Immature natural killer cell (primary cell): ENCODE measurements around the gene NINJ1. TPM values are rescaled to one million over a fixed set of nuclear protein-coding genes. Genes with fewer than 3 reads are reported as not detected.
"Not testable (repeated sequence)": the region's sequence is repeated elsewhere in the genome, so short reads cannot be mapped to it uniquely, and the experiment has no call there.

Experiments
- DNase-seq, 3 donors: peaks; one replicate each; pipeline ENCODE4 v3.0.0; 2022; ENCODE audit warnings: mixed read lengths in 1 of 3
- H3K27ac Mint-ChIP-seq, 6 donors: one replicate each; pipeline ENCODE4 v1.8.0; 2020; ENCODE audit warnings: mixed read lengths in 6 of 6, mild to moderate bottlenecking in 5 of 6, inconsistent platforms in 4 of 6, moderate library complexity in 3 of 6
- H3K27me3 Mint-ChIP-seq, 3 donors: one replicate each; pipeline ENCODE4 v1.8.0; 2020 to 2021; ENCODE audit warnings: low read depth in 3 of 3, mild to moderate bottlenecking in 3 of 3, mixed read lengths in 3 of 3, moderate library complexity in 3 of 3, inconsistent platforms in 1 of 3
- H3K36me3 Mint-ChIP-seq, 3 donors: one replicate each; pipeline ENCODE4 v1.8.0; 2020; ENCODE audit warnings: mixed read lengths in 3 of 3, inconsistent platforms in 2 of 3, mild to moderate bottlenecking in 2 of 3
- H3K4me1 Mint-ChIP-seq, 2 donors: one replicate each; pipeline ENCODE4 v1.8.0; 2020; ENCODE audit warnings: inconsistent platforms in 2 of 2, mild to moderate bottlenecking in 2 of 2, mixed read lengths in 2 of 2, moderate library complexity in 1 of 2
- H3K4me3 Mint-ChIP-seq, 5 donors: one replicate each; pipeline ENCODE4 v1.8.0; 2020; ENCODE audit warnings: mild to moderate bottlenecking in 5 of 5, mixed read lengths in 5 of 5, inconsistent platforms in 3 of 5, moderate library complexity in 3 of 5
- H3K9me3 Mint-ChIP-seq, 6 donors: one replicate each; pipeline ENCODE4 v1.8.0; 2020; ENCODE audit warnings: mild to moderate bottlenecking in 6 of 6, mixed read lengths in 6 of 6, inconsistent platforms in 4 of 6, moderate library complexity in 3 of 6
- polyA plus RNA-seq, 3 donors: library from polyadenylated mRNA; unstranded; fragments of 300-500 nt; fragmentation: Illumina TruSeq; gene quantifications; one replicate each; pipeline ENCODE4 v1.2.3, GENCODE V29; 2021

Gene NINJ1
- polyA plus RNA-seq, 3 donors from 2014 or later, result 51.3 to 91.0 (median 54.0) TPM

DNA sequence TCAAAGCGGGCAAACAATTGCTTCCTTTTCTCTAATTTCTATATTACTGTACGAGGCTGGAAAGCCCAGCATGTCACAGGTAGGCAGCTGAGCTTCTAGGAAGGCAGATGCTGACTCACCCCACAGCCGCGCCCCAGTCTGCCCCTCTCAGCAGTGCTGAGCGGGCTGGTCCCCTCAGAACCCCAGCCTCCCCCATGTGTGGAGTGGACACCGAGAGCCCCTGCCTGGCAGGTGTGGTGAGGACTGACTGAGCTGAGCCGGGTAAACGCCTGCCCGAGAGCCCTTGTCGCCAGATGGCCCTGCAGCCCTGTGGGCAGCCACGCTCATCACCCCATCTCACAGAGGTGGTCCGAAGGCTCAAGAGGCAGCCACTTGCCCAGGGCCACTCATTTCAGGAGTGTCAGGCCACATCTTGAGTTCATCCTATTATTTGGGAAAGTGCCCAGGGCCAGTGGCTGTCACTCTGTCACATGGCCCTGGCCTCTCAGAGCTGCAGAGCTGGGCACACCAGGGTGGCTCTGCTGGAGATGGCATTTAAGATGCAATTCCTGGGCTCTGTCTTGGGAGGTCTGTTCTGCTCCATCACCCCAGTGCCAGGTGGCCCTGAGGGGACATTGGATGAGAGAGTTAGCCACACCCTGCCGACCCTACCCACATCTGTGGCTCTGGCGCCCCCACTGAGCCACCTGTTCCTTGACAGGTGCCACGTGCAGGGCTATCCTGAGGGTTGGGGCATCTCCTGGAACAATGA, 25.6 kb downstream of the NINJ1 start:
- Mint-ChIP-seq H3K9me3 (peaks cover 0 to 9% (median 6%) of the 10 kb centered on the region in 6 donors), H3K4me3 (no peak overlapping the region), H3K36me3 (peaks cover 20 to 28% (median 23%) of the 10 kb centered on the region in 3 donors)

GRCh38 chr9:93107825-93108161, 26.3 kb downstream of the NINJ1 start:
- DNase-seq, result no peak
- Mint-ChIP-seq H3K9me3 (peaks cover 0 to 10% (median 6%) of the 10 kb centered on the region in 6 donors), H3K27me3 (peaks cover 0 to 7% (median 1%) of the 10 kb centered on the region in 3 donors), H3K36me3 (peaks cover 21 to 26% (median 24%) of the 10 kb centered on the region in 3 donors), H3K4me1 (peaks cover 6 to 31% of the 10 kb centered on the region in 2 donors), H3K4me3 (no peak overlapping the region), H3K27ac (no peak overlapping the region)

More for the DNA sequence above, 25.6 kb downstream of the NINJ1 start:
- DNase-seq, result no peak
- H3K27ac Mint-ChIP-seq, result peak overlapping the region in 1 of 6 donors; percentile 12
- peaks cover 0 to 7% (median 1%) of the 10 kb centered on the region in 3 donors for H3K27me3 Mint-ChIP-seq
- H3K4me1 Mint-ChIP-seq, result peaks cover 8 to 25% of the 10 kb centered on the region in 2 donors

DNA sequence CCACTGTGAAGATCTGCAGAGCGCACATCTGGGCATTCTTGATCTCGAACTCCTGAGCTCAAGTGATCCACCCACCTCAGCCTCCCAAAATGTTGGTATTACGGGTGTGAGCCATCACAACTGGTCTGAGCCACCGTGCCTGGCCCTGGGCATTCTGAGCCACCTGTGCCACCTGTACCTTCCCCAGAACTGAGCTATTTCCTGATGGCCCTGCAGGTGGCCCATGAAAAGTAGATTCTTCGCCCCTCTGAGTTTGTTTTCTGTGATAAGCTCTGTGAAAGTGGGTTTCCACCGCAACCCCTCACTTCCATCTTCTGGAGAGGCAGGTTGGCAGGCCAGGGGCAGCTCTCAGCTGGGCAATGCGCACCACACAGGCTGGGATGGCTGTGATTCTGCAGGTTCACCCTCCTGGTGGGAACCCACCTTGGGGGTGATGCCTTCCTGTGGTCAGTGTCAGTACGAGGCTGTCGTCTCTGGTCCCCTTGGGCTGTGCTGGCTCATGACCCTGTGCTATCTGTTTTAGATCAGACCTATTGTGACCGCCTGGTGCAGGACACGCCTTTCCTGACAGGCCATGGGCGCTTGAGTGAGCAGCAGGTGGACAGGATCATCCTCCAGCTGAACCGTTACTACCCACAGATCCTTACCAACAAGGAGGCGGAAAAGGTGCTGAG, 26.8 kb downstream of the NINJ1 start:
- peaks cover 0 to 10% (median 6%) of the 10 kb centered on the region in 6 donors for H3K9me3 Mint-ChIP-seq
- peak overlapping the region in 2 of 6 donors; percentile 10 to 40 for H3K27ac Mint-ChIP-seq
- peaks cover 6 to 37% of the 10 kb centered on the region in 2 donors for H3K4me1 Mint-ChIP-seq
- no peak for DNase-seq
- peaks cover 21 to 26% (median 24%) of the 10 kb centered on the region in 3 donors for H3K36me3 Mint-ChIP-seq
- peaks cover 0 to 5% (median 1%) of the 10 kb centered on the region in 3 donors for H3K27me3 Mint-ChIP-seq
- H3K4me3 Mint-ChIP-seq, result no peak overlapping the region

DNA sequence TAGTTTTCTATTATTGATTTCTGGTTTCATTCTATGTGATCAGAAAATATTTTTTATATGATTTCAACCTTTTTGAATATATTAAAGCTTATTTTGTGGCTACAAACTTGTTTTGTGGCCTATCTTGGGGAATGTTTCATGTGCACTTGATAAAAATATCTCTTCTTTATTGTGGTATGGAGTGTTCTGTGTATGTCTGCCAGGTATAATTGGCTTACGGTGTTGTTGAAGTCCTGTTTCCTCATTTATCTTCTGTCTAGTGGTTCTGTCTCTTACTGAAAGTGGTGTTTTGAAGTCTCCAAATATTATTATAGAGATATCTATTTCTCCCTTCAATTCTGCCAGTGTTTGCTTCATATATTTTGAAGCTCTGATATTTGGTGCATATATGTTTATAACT, 28.4 kb downstream of the NINJ1 start:
- H3K9me3 Mint-ChIP-seq, result peaks cover 0 to 10% (median 6%) of the 10 kb centered on the region in 6 donors
- H3K27me3 Mint-ChIP-seq, result peaks cover 0 to 5% (median 1%) of the 10 kb centered on the region in 3 donors
- H3K4me3 Mint-ChIP-seq, result no peak overlapping the region
- H3K36me3 Mint-ChIP-seq, result peaks cover 17 to 24% (median 21%) of the 10 kb centered on the region in 3 donors
- H3K4me1 Mint-ChIP-seq, result peaks cover 7 to 41% of the 10 kb centered on the region in 2 donors
- H3K27ac Mint-ChIP-seq, result peak overlapping the region in 1 of 6 donors; percentile 25
- no peak for DNase-seq

DNA sequence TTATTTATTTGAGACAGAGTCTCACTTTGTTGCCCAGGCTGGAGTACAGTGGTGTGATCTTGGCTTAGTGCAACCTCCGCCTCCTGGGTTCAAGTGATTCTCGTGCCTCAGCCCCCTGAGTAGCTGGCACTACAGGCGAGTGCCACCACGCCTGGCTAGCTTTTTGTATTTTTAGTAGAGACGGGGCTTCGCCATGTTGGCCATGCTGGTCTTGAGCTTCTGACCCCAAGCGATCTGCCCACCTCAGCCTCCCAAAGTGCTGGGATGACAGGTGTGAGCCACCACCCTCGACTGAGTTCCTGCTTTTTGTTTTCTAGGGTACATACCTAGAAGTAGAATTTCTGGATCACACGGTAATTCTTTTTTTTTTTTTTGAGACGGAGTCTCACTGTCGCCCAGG, 33.0 kb downstream of the NINJ1 start:
- DNase-seq, H3K4me3 Mint-ChIP-seq, H3K27me3 Mint-ChIP-seq: not testable (repeated sequence)
- peaks cover 12 to 14% (median 13%) of the 10 kb centered on the region in 3 donors for H3K36me3 Mint-ChIP-seq
- H3K9me3 Mint-ChIP-seq, result peaks cover 0 to 10% (median 6%) of the 10 kb centered on the region in 6 donors
- H3K4me1 Mint-ChIP-seq, result peaks cover 39 to 67% of the 10 kb centered on the region in 2 donors
- peak overlapping the region in 1 of 6 donors; percentile 23 for H3K27ac Mint-ChIP-seq

GRCh38 chr9:93100276-93100636, 33.8 kb downstream of the NINJ1 start:
- Mint-ChIP-seq H3K4me1 (peaks cover 39 to 59% of the 10 kb centered on the region in 2 donors), H3K27me3 (peaks cover 0 to 10% (median 2%) of the 10 kb centered on the region in 3 donors), H3K36me3 (peaks cover 12 to 14% (median 13%) of the 10 kb centered on the region in 3 donors), H3K9me3 (peaks cover 0 to 10% (median 4%) of the 10 kb centered on the region in 6 donors), H3K4me3 (peak overlapping the region in 1 of 5 donors; percentile 54), H3K27ac (peak overlapping the region in 3 of 6 donors; percentile 38 to 56 (median 50))
- no peak for DNase-seq

DNA sequence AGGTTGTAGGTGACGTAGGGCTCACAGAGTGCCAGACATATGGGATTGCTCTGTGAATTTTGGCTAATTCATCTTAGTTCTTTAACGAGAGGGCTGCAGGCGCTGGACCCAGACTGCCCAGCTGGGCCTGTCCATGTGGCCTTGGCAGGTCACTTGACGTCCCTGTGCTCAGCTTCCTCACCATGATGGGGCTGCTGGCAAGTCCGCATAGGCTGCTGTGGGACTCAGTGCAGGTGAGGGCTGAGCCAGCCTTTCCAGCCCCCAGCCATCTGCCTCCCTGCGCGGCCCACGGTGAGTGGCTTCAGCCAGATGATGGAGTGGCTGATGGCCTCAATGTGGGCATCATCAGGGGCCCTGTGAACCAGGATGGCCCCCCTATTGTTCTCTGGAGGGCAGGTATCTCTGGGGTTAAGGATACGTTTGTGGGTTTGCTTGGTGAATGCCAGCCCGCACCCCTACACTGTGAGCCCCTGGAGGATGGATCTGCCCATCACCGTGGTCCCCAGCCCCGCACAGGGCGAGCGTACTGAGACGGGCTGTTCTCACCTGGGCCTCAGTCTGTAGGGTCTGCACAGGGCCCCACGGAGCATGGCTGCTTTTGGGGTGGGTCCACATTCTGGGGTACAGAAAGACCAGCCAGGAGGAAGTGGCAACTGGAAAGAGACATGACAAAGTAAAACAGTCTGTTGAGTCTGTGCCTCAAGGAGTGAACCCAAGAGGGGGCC, 34.3 kb downstream of the NINJ1 start:
- DNase-seq, result no peak
- Mint-ChIP-seq H3K4me3 (peak overlapping the region; percentile 54 to 89 (median 64)), H3K9me3 (peaks cover 0 to 10% (median 2%) of the 10 kb centered on the region in 6 donors)

GRCh38 chr9:93098236-93098946, 35.7 kb downstream of the NINJ1 start:
- Mint-ChIP-seq H3K36me3 (peaks cover under 1% of the 10 kb centered on the region in 3 donors), H3K4me1 (peaks cover 53 to 73% of the 10 kb centered on the region in 2 donors), H3K4me3 (peak overlapping the region; percentile 78 to 89 (median 88)), H3K27ac (peak overlapping the region; percentile 75 to 95 (median 88)), H3K27me3 (peaks cover 2 to 13% (median 2%) of the 10 kb centered on the region in 3 donors), H3K9me3 (peaks cover 0 to under 1% (median 0%) of the 10 kb centered on the region in 6 donors)
- DNase-seq, result peak; percentile 61 to 77 (median 68)

More for the DNA sequence above, 34.3 kb downstream of the NINJ1 start:
- H3K27me3 Mint-ChIP-seq, result peaks cover 0 to 8% (median 2%) of the 10 kb centered on the region in 3 donors
- peaks cover 8 to 11% (median 10%) of the 10 kb centered on the region in 3 donors for H3K36me3 Mint-ChIP-seq
- H3K4me1 Mint-ChIP-seq, result peaks cover 42 to 64% of the 10 kb centered on the region in 2 donors
- H3K27ac Mint-ChIP-seq, result peak overlapping the region in 5 of 6 donors; percentile 20 to 94 (median 75)

- H3K27me3 Mint-ChIP-seq, result peaks cover 2 to 13% (median 2%) of the 10 kb centered on the region in 3 donors
- H3K27ac Mint-ChIP-seq, result peak overlapping the region; percentile 75 to 95 (median 88)
- peaks cover 57 to 72% of the 10 kb centered on the region in 2 donors for H3K4me1 Mint-ChIP-seq
- DNase-seq, result no peak
- peak overlapping the region; percentile 78 to 89 (median 88) for H3K4me3 Mint-ChIP-seq
- no peaks in the 10 kb centered on the region for H3K36me3 Mint-ChIP-seq
- no peaks in the 10 kb centered on the region for H3K9me3 Mint-ChIP-seq
These were observed 36.4 kb downstream of the NINJ1 start for GRCh38 chr9:93097511-93098201.

DNA sequence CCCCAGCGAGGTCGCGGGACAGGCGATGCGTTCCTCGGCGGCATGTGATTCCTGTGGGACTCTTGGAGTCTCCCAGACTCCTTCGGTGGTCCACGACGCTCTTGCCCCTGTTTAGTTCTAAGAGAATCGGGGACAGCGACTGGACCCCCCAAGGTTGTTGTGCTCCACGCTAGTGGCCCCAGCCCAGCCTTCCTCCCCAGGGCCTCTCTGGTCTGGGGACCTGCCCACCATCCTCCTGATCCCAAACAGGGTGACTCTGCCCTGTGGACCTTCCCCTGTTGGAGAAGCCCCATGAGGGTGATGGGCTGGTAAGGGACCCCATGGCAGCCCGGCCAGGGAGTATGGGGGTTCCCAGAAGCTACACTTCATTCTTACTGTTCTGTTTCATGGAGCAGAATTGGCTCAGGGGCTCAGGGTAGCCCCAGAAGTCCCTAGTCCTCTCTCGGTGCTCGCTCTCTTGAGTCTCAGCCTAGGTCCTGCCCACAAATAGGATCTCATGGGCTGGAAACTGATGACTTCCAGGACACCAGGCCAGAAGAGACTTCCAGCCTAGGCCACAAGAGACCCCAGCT, 37.2 kb downstream of the NINJ1 start:
- H3K27ac Mint-ChIP-seq, result peak overlapping the region; percentile 69 to 94 (median 82)
- peaks cover 59 to 66% of the 10 kb centered on the region in 2 donors for H3K4me1 Mint-ChIP-seq
- peak overlapping the region; percentile 78 to 89 (median 88) for H3K4me3 Mint-ChIP-seq
- no peaks in the 10 kb centered on the region for H3K9me3 Mint-ChIP-seq
- DNase-seq, result no peak
- peaks cover 2 to 14% (median 2%) of the 10 kb centered on the region in 3 donors for H3K27me3 Mint-ChIP-seq
- no peaks in the 10 kb centered on the region for H3K36me3 Mint-ChIP-seq

DNA sequence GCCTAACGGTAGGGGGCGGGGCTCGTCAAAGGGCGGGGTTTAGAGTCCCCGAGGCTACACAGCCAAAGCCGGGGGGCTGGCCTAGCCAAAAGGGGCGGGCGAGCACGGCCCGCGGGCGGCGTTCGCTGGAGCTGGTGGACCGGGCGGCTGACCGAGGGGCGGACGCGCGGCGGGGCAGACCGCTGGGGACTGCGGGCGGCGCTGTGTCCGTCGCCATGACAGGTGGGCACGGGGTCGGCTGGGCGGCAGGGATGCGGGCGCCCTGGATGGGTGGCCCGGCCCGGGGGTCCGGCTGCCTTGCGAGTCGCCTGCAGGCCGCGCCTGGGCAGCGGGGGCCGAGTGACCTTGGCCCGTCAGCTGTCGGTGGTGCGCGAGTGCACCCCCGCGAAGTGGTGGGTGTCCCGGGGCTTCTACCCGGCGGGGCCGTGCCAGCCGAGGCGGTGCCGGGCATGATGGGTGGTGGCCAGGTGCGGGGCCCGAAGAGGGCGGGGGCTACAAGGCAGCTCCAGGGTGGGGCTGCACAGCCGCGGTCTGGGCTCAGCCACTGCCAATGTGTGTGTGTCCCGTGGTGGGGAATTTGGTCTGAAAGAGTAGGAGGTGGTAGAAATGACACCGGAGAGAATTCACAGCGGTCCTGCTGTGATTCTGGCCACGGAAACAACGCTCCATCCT, 37.8 kb downstream of the NINJ1 start, which contains the start of gene CARD19:
Gene CARD19, plus strand, starts transcription at position 87 of the 672 bp plus-strand sequence. Its CDS starts 129 bp downstream, at position 216.
- H3K36me3 Mint-ChIP-seq, result no peaks in the 10 kb centered on the region
- H3K27me3 Mint-ChIP-seq, result peaks cover 2 to 14% (median 2%) of the 10 kb centered on the region in 3 donors
- H3K4me1 Mint-ChIP-seq, result peaks cover 59 to 66% of the 10 kb centered on the region in 2 donors
- H3K4me3 Mint-ChIP-seq, result peak within 1 kb of the TSS; percentile 80 to 89 (median 88)
- no peaks in the 10 kb centered on the region for H3K9me3 Mint-ChIP-seq
- peak in 1 of 3 donors; percentile 54 for DNase-seq
- H3K27ac Mint-ChIP-seq, result peak within 1 kb of the TSS; percentile 72 to 98 (median 92)
